ENCODE measurements around the gene RNF212. TPM values are rescaled to one million over a fixed set of nuclear protein-coding genes. Genes with fewer than 3 reads are reported as not detected.

Gene RNF212
- total and polyA plus RNA-seq, 2 experiments from 2014 or later = 0.80 to 1.7 TPM

GRCh38 chr4:1109898-1110506 is 3.4 kb downstream of the RNF212 start:
- DNase-seq (ENCODE audit: low read depth in 1 of 2, low spot score in 1 of 2) = no peak
- Histone ChIP-seq H3K4me1 (ENCODE audit: low read depth) (no peaks in the 10 kb centered on the region), H3K27me3 (peaks cover 59% of the 10 kb centered on the region), H3K27ac (no peak overlapping the region), H3K9me3 (ENCODE audit: low read depth) (no peaks in the 10 kb centered on the region), H3K4me3 (no peak overlapping the region), H3K36me3 (no peaks in the 10 kb centered on the region)
- no peak for TF ChIP-seq CTCF (IDR thresholded peaks at IDR 0.05; ENCODE audit: low read depth, low read length)

GRCh38 chr4:1109333-1109732 is 4.0 kb downstream of the RNF212 start:
- Histone ChIP-seq H3K27ac (no peak overlapping the region), H3K4me3 (no peak overlapping the region), H3K27me3 (peaks cover 53% of the 10 kb centered on the region), H3K4me1 (ENCODE audit: low read depth) (no peaks in the 10 kb centered on the region), H3K36me3 (no peaks in the 10 kb centered on the region), H3K9me3 (ENCODE audit: low read depth) (no peaks in the 10 kb centered on the region)
- TF ChIP-seq CTCF (IDR thresholded peaks at IDR 0.05; ENCODE audit: low read depth, low read length) = no peak
- no peak for DNase-seq (ENCODE audit: low read depth in 1 of 2, low spot score in 1 of 2)

- peaks cover 21% of the 10 kb centered on the region for H3K27me3 ChIP-seq
- H3K9me3 ChIP-seq (ENCODE audit: low read depth) = no peaks in the 10 kb centered on the region
- no peak for DNase-seq (ENCODE audit: low read depth in 1 of 2, low spot score in 1 of 2)
- no peaks in the 10 kb centered on the region for H3K36me3 ChIP-seq
- H3K4me3 ChIP-seq = no peak overlapping the region
- no peak overlapping the region for H3K27ac ChIP-seq
- no peak for TF ChIP-seq CTCF (IDR thresholded peaks at IDR 0.05; ENCODE audit: low read depth, low read length)
- H3K4me1 ChIP-seq (ENCODE audit: low read depth) = no peaks in the 10 kb centered on the region
Measured at GRCh38 chr4:1105662-1106061, 7.7 kb downstream of the RNF212 start.

GRCh38 chr4:1105067-1105466 is 8.3 kb downstream of the RNF212 start:
- no peak for DNase-seq (ENCODE audit: low read depth in 1 of 2, low spot score in 1 of 2)
- no peak for TF ChIP-seq CTCF (IDR thresholded peaks at IDR 0.05; ENCODE audit: low read depth, low read length)

GRCh38 chr4:1104647-1105046 is 8.7 kb downstream of the RNF212 start:
- no peak for TF ChIP-seq CTCF (IDR thresholded peaks at IDR 0.05; ENCODE audit: low read depth, low read length)
- Histone ChIP-seq H3K4me1 (ENCODE audit: low read depth) (no peaks in the 10 kb centered on the region), H3K27ac (no peak overlapping the region), H3K36me3 (no peaks in the 10 kb centered on the region), H3K9me3 (ENCODE audit: low read depth) (no peaks in the 10 kb centered on the region), H3K4me3 (no peak overlapping the region), H3K27me3 (peaks cover 11% of the 10 kb centered on the region)
- no peak for DNase-seq (ENCODE audit: low read depth in 1 of 2, low spot score in 1 of 2)

More at GRCh38 chr4:1105067-1105466, 8.3 kb downstream of the RNF212 start:
- Histone ChIP-seq H3K27me3 (peaks cover 15% of the 10 kb centered on the region), H3K27ac (no peak overlapping the region), H3K9me3 (ENCODE audit: low read depth) (no peaks in the 10 kb centered on the region), H3K4me1 (ENCODE audit: low read depth) (no peaks in the 10 kb centered on the region), H3K4me3 (no peak overlapping the region), H3K36me3 (no peaks in the 10 kb centered on the region)
